PC-9 (cell line): Measurements from ENCODE around the gene KRTAP4-11.

Experiments used
- EZH2 ChIP-seq: fragments of 200-600 bp; sonication (generic); IDR thresholded peaks from 2 replicates; pipeline ENCODE4 v1.8.0; 2017; ENCODE audit warnings: antibody characterized with exemption, low read depth
- TF ChIP-seq, protein P1 (sequence below): fragments of 200-600 bp; sonication (generic); conservative IDR thresholded peaks from 2 replicates; pipeline ENCODE4 v1.6.1; 2017; ENCODE audit warnings: mixed run types, antibody characterized with exemption, mild to moderate bottlenecking, moderate library complexity

DNA sequence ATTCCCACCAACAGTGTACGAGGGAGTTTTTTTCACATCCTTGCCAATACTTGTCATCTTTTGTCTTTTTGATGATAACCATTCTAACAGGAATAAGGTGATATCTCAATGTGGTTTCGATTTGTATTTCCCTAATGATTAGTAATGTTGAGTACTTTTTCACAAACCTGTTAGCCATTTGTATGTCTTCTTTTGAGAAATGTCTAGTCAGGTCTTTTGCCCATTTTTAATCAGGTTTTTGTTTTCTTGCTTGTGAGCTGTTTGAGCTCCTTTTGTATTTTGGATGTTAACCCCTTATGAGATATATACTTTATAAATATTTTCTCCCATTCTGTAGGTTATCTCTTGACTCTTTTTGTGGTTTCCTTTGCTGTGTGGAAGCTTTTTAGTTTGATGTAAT lies 33.4 kb upstream of the KRTAP4-11 start:
- TF ChIP-seq EZH2: no peak
- TF ChIP-seq, protein P1, sequence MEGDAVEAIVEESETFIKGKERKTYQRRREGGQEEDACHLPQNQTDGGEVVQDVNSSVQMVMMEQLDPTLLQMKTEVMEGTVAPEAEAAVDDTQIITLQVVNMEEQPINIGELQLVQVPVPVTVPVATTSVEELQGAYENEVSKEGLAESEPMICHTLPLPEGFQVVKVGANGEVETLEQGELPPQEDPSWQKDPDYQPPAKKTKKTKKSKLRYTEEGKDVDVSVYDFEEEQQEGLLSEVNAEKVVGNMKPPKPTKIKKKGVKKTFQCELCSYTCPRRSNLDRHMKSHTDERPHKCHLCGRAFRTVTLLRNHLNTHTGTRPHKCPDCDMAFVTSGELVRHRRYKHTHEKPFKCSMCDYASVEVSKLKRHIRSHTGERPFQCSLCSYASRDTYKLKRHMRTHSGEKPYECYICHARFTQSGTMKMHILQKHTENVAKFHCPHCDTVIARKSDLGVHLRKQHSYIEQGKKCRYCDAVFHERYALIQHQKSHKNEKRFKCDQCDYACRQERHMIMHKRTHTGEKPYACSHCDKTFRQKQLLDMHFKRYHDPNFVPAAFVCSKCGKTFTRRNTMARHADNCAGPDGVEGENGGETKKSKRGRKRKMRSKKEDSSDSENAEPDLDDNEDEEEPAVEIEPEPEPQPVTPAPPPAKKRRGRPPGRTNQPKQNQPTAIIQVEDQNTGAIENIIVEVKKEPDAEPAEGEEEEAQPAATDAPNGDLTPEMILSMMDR: no peak
